ENCODE measurements around the gene SLC6A3. TPM values are rescaled to one million over a fixed set of nuclear protein-coding genes. Genes with fewer than 3 reads are reported as not detected.
A peak's percentile ranks its signal among the peaks of the same experiment; 100 is the strongest.

The SLC6A3 gene
- under 1 TPM in 2 of 4 donors, not detected in 2; 0.03 to 0.30 TPM for polyA plus RNA-seq
- long read RNA-seq, donor 1 = 0 reads
- long read RNA-seq, donor 2 = 0 reads
- long read RNA-seq, donor 3 = 0 reads
- long read RNA-seq, donor 4 = 0 reads
- long read RNA-seq, donor 5 = 0 reads
- long read RNA-seq, donor 6 = 0 reads
- long read RNA-seq, donor 7 = 0 reads
- long read RNA-seq, donor 8 = 0 reads
- long read RNA-seq, donor 9 = 0 reads
- long read RNA-seq, donor 10 = 0 reads

- Histone ChIP-seq H3K36me3 (ENCODE audit: control insufficient read depth in 3 of 3, insufficient read depth in 2 of 3, low read depth in 1 of 3, low read length in 3 of 3) (no peaks in the 10 kb centered on the region), H3K4me1 (ENCODE audit: control insufficient read depth in 3 of 3, insufficient read depth in 2 of 3, low read depth in 1 of 3, low read length in 2 of 3) (peaks cover 0 to 10% (median 0%) of the 10 kb centered on the region in 3 donors), H3K27ac (ENCODE audit: low read depth in 1 of 3, low read length in 2 of 3) (no peak within 1 kb of the TSS), H3K27me3 (ENCODE audit: control insufficient read depth in 3 of 3, insufficient read depth in 3 of 3, low read length in 3 of 3) (peaks cover 0 to 75% (median 29%) of the 10 kb centered on the region in 3 donors), H3K9me3 (ENCODE audit: control insufficient read depth in 2 of 2, insufficient read depth in 1 of 2, low read depth in 1 of 2, low read length in 1 of 2) (peaks cover 0 to 3% of the 10 kb centered on the region in 2 donors), H3K4me3 (ENCODE audit: low read depth in 1 of 3, low read length in 3 of 3) (no peak within 1 kb of the TSS)
- 2 to 9% (median 4%) methylated on average over 24 to 52 of the region's 52 CpGs for WGBS, 3 donors
- DNase-seq (peak; percentile 28 to 67), FAIRE-seq (no peak)
Observed at GRCh38 chr5:1445313-1445688, at the start of gene SLC6A3. Gene SLC6A3, minus strand, starts transcription at chr5:1445440. Its CDS starts 2,243 bp downstream, at chr5:1443197.

- DNase-seq (no peak), FAIRE-seq (no peak)
- no peak overlapping the region for H3K4me3 ChIP-seq (ENCODE audit: low read depth in 1 of 3, low read length in 3 of 3)
- 78 to 84% (median 80%) methylated on average over 12 of the region's 12 CpGs for WGBS, 3 donors
- H3K9me3 ChIP-seq (ENCODE audit: control insufficient read depth in 2 of 2, insufficient read depth in 1 of 2, low read depth in 1 of 2, low read length in 1 of 2) = no peaks in the 10 kb centered on the region
- no peak overlapping the region for H3K27ac ChIP-seq (ENCODE audit: low read depth in 1 of 3, low read length in 2 of 3)
- no peaks in the 10 kb centered on the region for H3K27me3 ChIP-seq (ENCODE audit: control insufficient read depth in 3 of 3, insufficient read depth in 3 of 3, low read length in 3 of 3)
- H3K36me3 ChIP-seq (ENCODE audit: control insufficient read depth in 3 of 3, insufficient read depth in 2 of 3, low read depth in 1 of 3, low read length in 3 of 3) = peaks cover 0 to 33% (median 3%) of the 10 kb centered on the region in 3 donors
- no peaks in the 10 kb centered on the region for H3K4me1 ChIP-seq (ENCODE audit: control insufficient read depth in 3 of 3, insufficient read depth in 2 of 3, low read depth in 1 of 3, low read length in 2 of 3)
Observed at GRCh38 chr5:1493941-1494340, 48.7 kb upstream of the SLC6A3 start.

GRCh38 chr5:1493413-1493812 lies 48.2 kb upstream of the SLC6A3 start:
- Histone ChIP-seq H3K27ac (ENCODE audit: low read depth in 1 of 3, low read length in 2 of 3) (no peak overlapping the region), H3K27me3 (ENCODE audit: control insufficient read depth in 3 of 3, insufficient read depth in 3 of 3, low read length in 3 of 3) (no peaks in the 10 kb centered on the region), H3K4me3 (ENCODE audit: low read depth in 1 of 3, low read length in 3 of 3) (no peak overlapping the region), H3K9me3 (ENCODE audit: control insufficient read depth in 2 of 2, insufficient read depth in 1 of 2, low read depth in 1 of 2, low read length in 1 of 2) (no peaks in the 10 kb centered on the region), H3K4me1 (ENCODE audit: control insufficient read depth in 3 of 3, insufficient read depth in 2 of 3, low read depth in 1 of 3, low read length in 2 of 3) (no peaks in the 10 kb centered on the region), H3K36me3 (ENCODE audit: control insufficient read depth in 3 of 3, insufficient read depth in 2 of 3, low read depth in 1 of 3, low read length in 3 of 3) (peaks cover 0 to 37% (median 3%) of the 10 kb centered on the region in 3 donors)
- no peak for FAIRE-seq
- no peak for DNase-seq
- 90 to 96% (median 92%) methylated on average over 16 of the region's 16 CpGs for WGBS, 3 donors

GRCh38 chr5:1492757-1493156 lies 47.5 kb upstream of the SLC6A3 start:
- Histone ChIP-seq H3K27ac (ENCODE audit: low read depth in 1 of 3, low read length in 2 of 3) (no peak overlapping the region), H3K27me3 (ENCODE audit: control insufficient read depth in 3 of 3, insufficient read depth in 3 of 3, low read length in 3 of 3) (no peaks in the 10 kb centered on the region), H3K9me3 (ENCODE audit: control insufficient read depth in 2 of 2, insufficient read depth in 1 of 2, low read depth in 1 of 2, low read length in 1 of 2) (no peaks in the 10 kb centered on the region), H3K4me3 (ENCODE audit: low read depth in 1 of 3, low read length in 3 of 3) (no peak overlapping the region), H3K4me1 (ENCODE audit: control insufficient read depth in 3 of 3, insufficient read depth in 2 of 3, low read depth in 1 of 3, low read length in 2 of 3) (no peaks in the 10 kb centered on the region), H3K36me3 (ENCODE audit: control insufficient read depth in 3 of 3, insufficient read depth in 2 of 3, low read depth in 1 of 3, low read length in 3 of 3) (peaks cover 0 to 39% (median 5%) of the 10 kb centered on the region in 3 donors)
- DNase-seq (no peak), FAIRE-seq (no peak)
- 82 to 86% (median 85%) methylated on average over 12 of the region's 12 CpGs for WGBS, 3 donors

GRCh38 chr5:1490376-1490775 lies 45.1 kb upstream of the SLC6A3 start:
- no peak overlapping the region for H3K27ac ChIP-seq (ENCODE audit: low read depth in 1 of 3, low read length in 2 of 3)
- no peaks in the 10 kb centered on the region for H3K27me3 ChIP-seq (ENCODE audit: control insufficient read depth in 3 of 3, insufficient read depth in 3 of 3, low read length in 3 of 3)
- H3K4me1 ChIP-seq (ENCODE audit: control insufficient read depth in 3 of 3, insufficient read depth in 2 of 3, low read depth in 1 of 3, low read length in 2 of 3) = no peaks in the 10 kb centered on the region
- WGBS, 3 donors = 75 to 80% (median 79%) methylated on average over 12 of the region's 12 CpGs
- DNase-seq (no peak), FAIRE-seq (no peak)
- peaks cover 0 to 62% (median 5%) of the 10 kb centered on the region in 3 donors for H3K36me3 ChIP-seq (ENCODE audit: control insufficient read depth in 3 of 3, insufficient read depth in 2 of 3, low read depth in 1 of 3, low read length in 3 of 3)
- H3K4me3 ChIP-seq (ENCODE audit: low read depth in 1 of 3, low read length in 3 of 3) = no peak overlapping the region
- H3K9me3 ChIP-seq (ENCODE audit: control insufficient read depth in 2 of 2, insufficient read depth in 1 of 2, low read depth in 1 of 2, low read length in 1 of 2) = no peaks in the 10 kb centered on the region

- H3K36me3 ChIP-seq (ENCODE audit: control insufficient read depth in 3 of 3, insufficient read depth in 2 of 3, low read depth in 1 of 3, low read length in 3 of 3) = peaks cover 0 to 65% (median 5%) of the 10 kb centered on the region in 3 donors
- no peak for DNase-seq
- H3K4me3 ChIP-seq (ENCODE audit: low read depth in 1 of 3, low read length in 3 of 3) = no peak overlapping the region
- FAIRE-seq = no peak
- 87 to 95% (median 88%) methylated on average over 18 of the region's 18 CpGs for WGBS, 3 donors
- H3K9me3 ChIP-seq (ENCODE audit: control insufficient read depth in 2 of 2, insufficient read depth in 1 of 2, low read depth in 1 of 2, low read length in 1 of 2) = no peaks in the 10 kb centered on the region
- H3K27ac ChIP-seq (ENCODE audit: low read depth in 1 of 3, low read length in 2 of 3) = no peak overlapping the region
- no peaks in the 10 kb centered on the region for H3K4me1 ChIP-seq (ENCODE audit: control insufficient read depth in 3 of 3, insufficient read depth in 2 of 3, low read depth in 1 of 3, low read length in 2 of 3)
- H3K27me3 ChIP-seq (ENCODE audit: control insufficient read depth in 3 of 3, insufficient read depth in 3 of 3, low read length in 3 of 3) = no peaks in the 10 kb centered on the region
Observed at GRCh38 chr5:1489754-1490153, 44.5 kb upstream of the SLC6A3 start.

GRCh38 chr5:1488882-1489680 lies 43.8 kb upstream of the SLC6A3 start:
- Histone ChIP-seq H3K4me3 (ENCODE audit: low read depth in 1 of 3, low read length in 3 of 3) (no peak overlapping the region), H3K4me1 (ENCODE audit: control insufficient read depth in 3 of 3, insufficient read depth in 2 of 3, low read depth in 1 of 3, low read length in 2 of 3) (no peaks in the 10 kb centered on the region), H3K27me3 (ENCODE audit: control insufficient read depth in 3 of 3, insufficient read depth in 3 of 3, low read length in 3 of 3) (no peaks in the 10 kb centered on the region), H3K36me3 (ENCODE audit: control insufficient read depth in 3 of 3, insufficient read depth in 2 of 3, low read depth in 1 of 3, low read length in 3 of 3) (peaks cover 0 to 58% (median 5%) of the 10 kb centered on the region in 3 donors), H3K9me3 (ENCODE audit: control insufficient read depth in 2 of 2, insufficient read depth in 1 of 2, low read depth in 1 of 2, low read length in 1 of 2) (no peaks in the 10 kb centered on the region), H3K27ac (ENCODE audit: low read depth in 1 of 3, low read length in 2 of 3) (peak overlapping the region in 1 of 3 donors; percentile 12)
- FAIRE-seq (no peak), DNase-seq (no peak)
- 65 to 82% (median 65%) methylated on average over 14 of the region's 14 CpGs for WGBS, 3 donors

GRCh38 chr5:1487079-1487764 lies 42.0 kb upstream of the SLC6A3 start:
- Histone ChIP-seq H3K9me3 (ENCODE audit: control insufficient read depth in 2 of 2, insufficient read depth in 1 of 2, low read depth in 1 of 2, low read length in 1 of 2) (no peaks in the 10 kb centered on the region), H3K36me3 (ENCODE audit: control insufficient read depth in 3 of 3, insufficient read depth in 2 of 3, low read depth in 1 of 3, low read length in 3 of 3) (peaks cover 0 to 55% (median 5%) of the 10 kb centered on the region in 3 donors), H3K4me3 (ENCODE audit: low read depth in 1 of 3, low read length in 3 of 3) (no peak overlapping the region), H3K27me3 (ENCODE audit: control insufficient read depth in 3 of 3, insufficient read depth in 3 of 3, low read length in 3 of 3) (no peaks in the 10 kb centered on the region), H3K27ac (ENCODE audit: low read depth in 1 of 3, low read length in 2 of 3) (no peak overlapping the region), H3K4me1 (ENCODE audit: control insufficient read depth in 3 of 3, insufficient read depth in 2 of 3, low read depth in 1 of 3, low read length in 2 of 3) (no peaks in the 10 kb centered on the region)
- FAIRE-seq (no peak), DNase-seq (no peak)
- 83 to 86% (median 86%) methylated on average over 27 of the region's 27 CpGs for WGBS, 3 donors

Data from small intestine (tissue), 16 donors.